ENCODE measurements around the gene SOD2. TPM values are rescaled to one million over a fixed set of nuclear protein-coding genes. Genes with fewer than 3 reads are reported as not detected.
"Not testable (repeated sequence)": the region's sequence is repeated elsewhere in the genome, so short reads cannot be mapped to it uniquely, and the experiment has no call there.

SOD2 gene
- total RNA-seq, 2 experiments from 2014 or later = 36.4 to 49.2 TPM

GRCh38 chr6:159665868-159666635, 27.0 kb downstream of the SOD2 start:
- H3K79me2 ChIP-seq (ENCODE audit: insufficient read depth, low read depth, low read length) = no peaks in the 10 kb centered on the region
- H4K20me1 ChIP-seq (ENCODE audit: insufficient read depth, low read length) = no peaks in the 10 kb centered on the region
- ChIA-PET POLR2A (no interaction called here), CTCF (ENCODE audit: unreplicated experiment) (no interaction called here)
- no peaks in the 10 kb centered on the region for H3K4me1 ChIP-seq (ENCODE audit: insufficient read depth, low read length, poor library complexity, severe bottlenecking)
- no peak overlapping the region for H3K4me2 ChIP-seq (ENCODE audit: low read length)
- intact Hi-C loops (cut with micrococcal nuclease; ENCODE audit: unreplicated experiment) = no loop called here
- H3K9me2 ChIP-seq (ENCODE audit: insufficient read depth, low read length) = no peaks in the 10 kb centered on the region
- TF ChIP-seq EZH2phosphoT487 (IDR thresholded peaks at IDR 0.05; ENCODE audit: borderline replicate concordance, low read depth, low read length) = no peak
- TF ChIP-seq, protein P1, sequence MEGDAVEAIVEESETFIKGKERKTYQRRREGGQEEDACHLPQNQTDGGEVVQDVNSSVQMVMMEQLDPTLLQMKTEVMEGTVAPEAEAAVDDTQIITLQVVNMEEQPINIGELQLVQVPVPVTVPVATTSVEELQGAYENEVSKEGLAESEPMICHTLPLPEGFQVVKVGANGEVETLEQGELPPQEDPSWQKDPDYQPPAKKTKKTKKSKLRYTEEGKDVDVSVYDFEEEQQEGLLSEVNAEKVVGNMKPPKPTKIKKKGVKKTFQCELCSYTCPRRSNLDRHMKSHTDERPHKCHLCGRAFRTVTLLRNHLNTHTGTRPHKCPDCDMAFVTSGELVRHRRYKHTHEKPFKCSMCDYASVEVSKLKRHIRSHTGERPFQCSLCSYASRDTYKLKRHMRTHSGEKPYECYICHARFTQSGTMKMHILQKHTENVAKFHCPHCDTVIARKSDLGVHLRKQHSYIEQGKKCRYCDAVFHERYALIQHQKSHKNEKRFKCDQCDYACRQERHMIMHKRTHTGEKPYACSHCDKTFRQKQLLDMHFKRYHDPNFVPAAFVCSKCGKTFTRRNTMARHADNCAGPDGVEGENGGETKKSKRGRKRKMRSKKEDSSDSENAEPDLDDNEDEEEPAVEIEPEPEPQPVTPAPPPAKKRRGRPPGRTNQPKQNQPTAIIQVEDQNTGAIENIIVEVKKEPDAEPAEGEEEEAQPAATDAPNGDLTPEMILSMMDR (conservative IDR thresholded peaks at IDR 0.05; ENCODE audit: low read length) = no peak
- BruUV-seq (replicated peaks) = no TSS peak
- no peaks in the 10 kb centered on the region for H3K9me3 ChIP-seq (ENCODE audit: low read length)
- H3K36me3 ChIP-seq (ENCODE audit: insufficient read depth, low read length) = no peaks in the 10 kb centered on the region
- H2AFZ ChIP-seq (ENCODE audit: low read length) = no peak overlapping the region
- H3K27ac ChIP-seq (ENCODE audit: low read depth, low read length, poor library complexity, severe bottlenecking) = no peak overlapping the region
- no peak for DNase-seq (ENCODE audit: low spot score)
- H3K4me3 ChIP-seq (ENCODE audit: low read depth, low read length, poor library complexity, severe bottlenecking) = no peak overlapping the region

GRCh38 chr6:159663368-159663889, 29.6 kb downstream of the SOD2 start:
- H3K79me2 ChIP-seq (ENCODE audit: insufficient read depth, low read depth, low read length); H3K27ac ChIP-seq (ENCODE audit: low read depth, low read length, poor library complexity, severe bottlenecking); H3K9me2 ChIP-seq (ENCODE audit: insufficient read depth, low read length); H3K4me2 ChIP-seq (ENCODE audit: low read length); CTCF ChIA-PET (ENCODE audit: unreplicated experiment); H3K36me3 ChIP-seq (ENCODE audit: insufficient read depth, low read length); H4K20me1 ChIP-seq (ENCODE audit: insufficient read depth, low read length); H3K4me1 ChIP-seq (ENCODE audit: insufficient read depth, low read length, poor library complexity, severe bottlenecking); DNase-seq (ENCODE audit: low spot score); H3K4me3 ChIP-seq (ENCODE audit: low read depth, low read length, poor library complexity, severe bottlenecking); intact Hi-C loops (cut with micrococcal nuclease; ENCODE audit: unreplicated experiment); H3K9me3 ChIP-seq (ENCODE audit: low read length); BruUV-seq (replicated peaks); H2AFZ ChIP-seq (ENCODE audit: low read length): not testable (repeated sequence)
- POLR2A ChIA-PET = interaction anchor here (0.6 kb wide), 1 partner anchor 58 kb away, joined by 6 read pairs; no protein-coding TSS in a partner anchor

- H3K9me2 ChIP-seq (ENCODE audit: insufficient read depth, low read length); H3K4me2 ChIP-seq (ENCODE audit: low read length); H3K4me1 ChIP-seq (ENCODE audit: insufficient read depth, low read length, poor library complexity, severe bottlenecking); CTCF ChIA-PET (ENCODE audit: unreplicated experiment); H3K27ac ChIP-seq (ENCODE audit: low read depth, low read length, poor library complexity, severe bottlenecking); H3K79me2 ChIP-seq (ENCODE audit: insufficient read depth, low read depth, low read length); POLR2A ChIA-PET; H2AFZ ChIP-seq (ENCODE audit: low read length); BruUV-seq (replicated peaks); H4K20me1 ChIP-seq (ENCODE audit: insufficient read depth, low read length); intact Hi-C loops (cut with micrococcal nuclease; ENCODE audit: unreplicated experiment); H3K4me3 ChIP-seq (ENCODE audit: low read depth, low read length, poor library complexity, severe bottlenecking); DNase-seq (ENCODE audit: low spot score); H3K36me3 ChIP-seq (ENCODE audit: insufficient read depth, low read length); H3K9me3 ChIP-seq (ENCODE audit: low read length): not testable (repeated sequence)
These were observed 31.1 kb downstream of the SOD2 start for GRCh38 chr6:159661977-159662376.

Measured in OCI-LY7 (cell line).